PC-9 (cell line): ENCODE results near the gene CUL2. TPM values are rescaled to one million over a fixed set of nuclear protein-coding genes. Genes with fewer than 3 reads are reported as not detected.

ENCODE experiments used
- BruUV-seq: library from RNA; stranded (reverse); fragments of 400-500 nt; replicated peaks from 2 replicates; lab custom pipeline; 2021; lab: Mats Ljungman, UMichigan
- CTCF ChIA-PET: fragments of 300-600 bp; sonication (Branson Sonifier 250); formaldehyde crosslinking; loops from one replicate; lab custom pipeline; 2022; ENCODE audit warnings: antibody characterized with exemption; lab: Charles Lee
- POLR2A ChIA-PET: fragments of 300-600 bp; sonication (Branson Sonifier 250); formaldehyde crosslinking; loops from one replicate; lab custom pipeline; 2022; ENCODE audit warnings: antibody characterized with exemption; ENCODE audit not compliant: unreplicated experiment; lab: Charles Lee
- DNase-seq, 2 experiments: peaks; one replicate each; pipeline versions ENCODE4 v3.0.0 to v3.0.0-alpha.2; 2015 to 2022; ENCODE audit warnings: mixed read lengths in 1 of 2
- H2AFZ ChIP-seq: fragments of 200-600 bp; sonication (generic); 2 replicates; pipeline ENCODE4 v1.8.1; 2017; ENCODE audit warnings: antibody characterized with exemption
- H3F3A ChIP-seq: fragments of 200-600 bp; sonication (generic); 2 replicates; pipeline ENCODE4 v1.8.1; 2017; ENCODE audit warnings: antibody characterized with exemption, mild to moderate bottlenecking, low read depth; ENCODE audit not compliant: insufficient read depth
- H3K27ac ChIP-seq: fragments of 200-600 bp; sonication (generic); 2 replicates; pipeline ENCODE4 v1.6.1; 2016; ENCODE audit warnings: mixed run types
- H3K27me3 ChIP-seq: fragments of 200-600 bp; sonication (generic); 2 replicates; pipeline ENCODE4 v1.6.1; 2016; ENCODE audit warnings: low read depth, mixed run types; ENCODE audit not compliant: insufficient read depth
- H3K36me3 ChIP-seq: fragments of 200-600 bp; sonication (generic); 2 replicates; pipeline ENCODE4 v1.6.1; 2016; ENCODE audit warnings: low read depth, mixed run types
- H3K4me1 ChIP-seq: fragments of 200-600 bp; sonication (generic); replicated peaks from 2 replicates; pipeline ENCODE4 v1.6.1; 2016; ENCODE audit warnings: mixed run types; ENCODE audit not compliant: insufficient read depth
- H3K4me2 ChIP-seq: fragments of 200-600 bp; sonication (generic); 2 replicates; pipeline ENCODE4 v1.6.1; 2017; ENCODE audit warnings: mixed run types
- H3K4me3 ChIP-seq: fragments of 200-600 bp; sonication (generic); 2 replicates; pipeline ENCODE4 v1.6.1; 2016; ENCODE audit warnings: mixed run types
- H3K79me2 ChIP-seq: fragments of 200-600 bp; sonication (generic); 2 replicates; pipeline ENCODE4 v1.6.1; 2017; ENCODE audit warnings: low read depth, mixed run types
- H3K9me2 ChIP-seq: fragments of 200-600 bp; sonication (generic); 2 replicates; pipeline ENCODE4 v1.8.1; 2017; ENCODE audit warnings: mild to moderate bottlenecking; ENCODE audit not compliant: insufficient read depth
- H3K9me3 ChIP-seq: fragments of 200-600 bp; sonication (generic); 2 replicates; pipeline ENCODE4 v1.8.1; 2016; ENCODE audit warnings: low read depth; ENCODE audit not compliant: insufficient read depth
- H4K20me1 ChIP-seq: fragments of 200-600 bp; sonication (generic); 2 replicates; pipeline ENCODE4 v1.8.1; 2017; ENCODE audit not compliant: insufficient read depth
- CTCF ChIP-seq: fragments of 200-600 bp; sonication (generic); conservative IDR thresholded peaks from 2 replicates; pipeline ENCODE4 v1.6.1; 2017; ENCODE audit warnings: mixed run types, antibody characterized with exemption, mild to moderate bottlenecking, moderate library complexity
- EZH2 ChIP-seq: fragments of 200-600 bp; sonication (generic); IDR thresholded peaks from 2 replicates; pipeline ENCODE4 v1.8.0; 2017; ENCODE audit warnings: antibody characterized with exemption, low read depth
- intact Hi-C: fragments of 100-400 bp; cut with micrococcal nuclease; formaldehyde crosslinking; loops from one replicate; pipeline ENCODE4 v1.10.0; 2022; ENCODE audit not compliant: unreplicated experiment
- total RNA-seq: library from RNA; stranded (reverse); gene quantifications from 2 replicates; pipeline ENCODE4 v1.2.3, GENCODE V29; 2021

CUL2 gene
- total RNA-seq, 1 experiment from 2014 or later = 31.5 TPM

DNA sequence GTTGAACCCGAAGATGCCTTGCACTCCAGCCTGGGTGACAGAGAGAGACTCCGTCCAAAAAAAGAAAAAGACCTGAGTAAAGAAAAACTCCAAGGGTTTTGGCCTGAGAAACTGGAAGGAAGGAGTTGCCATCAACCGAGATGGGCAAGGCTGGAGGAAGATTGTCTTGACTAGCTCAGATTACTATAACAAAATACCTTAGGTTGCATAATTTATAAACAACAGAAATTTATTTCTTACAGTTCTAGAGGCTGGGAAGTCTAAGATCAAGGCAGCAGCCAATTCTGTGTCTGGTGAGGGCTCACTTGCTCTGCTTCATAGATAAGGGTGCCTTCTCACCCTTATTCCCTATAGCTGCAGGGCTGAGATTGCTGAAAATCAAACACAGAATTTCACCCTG, 91.2 kb downstream of the CUL2 start:
- no peaks in the 10 kb centered on the region for H4K20me1 ChIP-seq
- H2AFZ ChIP-seq = no peak overlapping the region
- intact Hi-C loops = no loop called here
- TF ChIP-seq EZH2 (no peak), CTCF (no peak)
- no peak overlapping the region for H3K4me2 ChIP-seq
- H3K4me1 ChIP-seq = peaks cover 8% of the 10 kb centered on the region; the same call in 1 of the 2 replicates
- H3F3A ChIP-seq = no peaks in the 10 kb centered on the region
- no peaks in the 10 kb centered on the region for H3K9me3 ChIP-seq
- H3K4me3 ChIP-seq = no peak overlapping the region
- no peaks in the 10 kb centered on the region for H3K36me3 ChIP-seq
- DNase-seq = no peak
- no TSS peak for BruUV-seq
- H3K27me3 ChIP-seq = no peaks in the 10 kb centered on the region
- POLR2A ChIA-PET = no interaction called here
- CTCF ChIA-PET = no interaction called here
- no peaks in the 10 kb centered on the region for H3K79me2 ChIP-seq
- H3K9me2 ChIP-seq = no peaks in the 10 kb centered on the region
- no peak overlapping the region for H3K27ac ChIP-seq

DNA sequence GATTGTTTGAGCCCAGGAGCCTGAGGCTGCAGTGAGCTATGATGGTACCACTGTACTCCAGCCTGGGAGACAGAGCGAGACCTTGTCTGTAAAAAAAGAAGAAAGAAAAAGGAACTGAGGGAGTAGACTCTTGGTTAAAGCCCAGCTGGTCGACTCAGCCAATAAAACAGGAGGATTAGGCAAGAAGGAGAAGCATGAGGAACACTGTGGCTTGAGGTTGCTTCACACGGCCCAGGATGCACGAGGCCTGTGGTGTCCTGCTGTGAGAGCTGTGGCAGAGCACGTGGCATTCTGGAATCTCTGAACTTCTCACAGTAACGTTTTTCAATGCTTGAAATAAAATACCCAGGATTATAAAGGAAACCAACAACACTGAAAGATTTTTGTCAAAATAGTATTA, 93.3 kb downstream of the CUL2 start:
- H2AFZ ChIP-seq = no peak overlapping the region
- ChIA-PET CTCF (no interaction called here), POLR2A (no interaction called here)
- H3K27me3 ChIP-seq = no peaks in the 10 kb centered on the region
- no peaks in the 10 kb centered on the region for H3K36me3 ChIP-seq
- peaks cover 10% of the 10 kb centered on the region; the same call in 1 of the 2 replicates for H3F3A ChIP-seq
- no peaks in the 10 kb centered on the region for H3K9me2 ChIP-seq
- no peak overlapping the region for H3K4me3 ChIP-seq
- TF ChIP-seq CTCF = no peak
- TF ChIP-seq EZH2 = no peak
- DNase-seq = no peak
- BruUV-seq = no TSS peak
- no peak overlapping the region for H3K27ac ChIP-seq
- H3K9me3 ChIP-seq = no peaks in the 10 kb centered on the region
- peaks cover 21% of the 10 kb centered on the region for H3K4me1 ChIP-seq
- no peak overlapping the region for H3K4me2 ChIP-seq
- intact Hi-C loops = no loop called here
- H4K20me1 ChIP-seq = no peaks in the 10 kb centered on the region
- no peaks in the 10 kb centered on the region for H3K79me2 ChIP-seq

DNA sequence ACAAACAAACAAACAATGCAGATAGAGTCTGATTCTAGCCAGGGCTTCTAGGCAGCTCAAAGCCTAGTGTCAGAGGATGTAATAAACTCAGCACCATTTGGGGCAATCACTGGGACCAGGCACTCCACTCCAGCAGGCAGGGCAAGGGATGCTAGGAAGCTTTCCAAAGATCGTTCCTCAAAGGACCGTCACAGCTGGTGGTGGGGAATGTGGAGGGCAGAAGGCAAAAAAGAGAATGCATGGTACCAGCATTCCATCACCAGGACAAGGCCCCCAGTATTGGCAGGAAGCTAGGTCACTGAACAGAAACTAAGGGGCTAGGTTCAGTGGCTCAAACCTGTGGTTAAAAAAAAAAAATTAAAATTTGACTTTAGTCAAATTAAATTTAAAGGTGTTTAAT, 94.2 kb downstream of the CUL2 start:
- H2AFZ ChIP-seq = no peak overlapping the region
- no peak overlapping the region for H3K4me3 ChIP-seq
- no peaks in the 10 kb centered on the region for H3K9me3 ChIP-seq
- no peak overlapping the region for H3K27ac ChIP-seq
- H3K4me1 ChIP-seq = peaks cover 28% of the 10 kb centered on the region
- no peaks in the 10 kb centered on the region for H3K36me3 ChIP-seq
- TF ChIP-seq EZH2 = no peak
- TF ChIP-seq CTCF = no peak
- BruUV-seq = no TSS peak
- intact Hi-C loops = loop anchor here (2.0 kb wide), 1 partner anchor 31 kb away; no protein-coding TSS in a partner anchor
- no peaks in the 10 kb centered on the region for H4K20me1 ChIP-seq
- H3K4me2 ChIP-seq = no peak overlapping the region
- CTCF ChIA-PET = interaction anchor here (1.9 kb wide), 1 partner anchor 31 kb away, joined by 6 read pairs; no protein-coding TSS in a partner anchor
- peaks cover 17% of the 10 kb centered on the region for H3F3A ChIP-seq
- H3K27me3 ChIP-seq = no peaks in the 10 kb centered on the region
- H3K9me2 ChIP-seq = no peaks in the 10 kb centered on the region
- no peaks in the 10 kb centered on the region for H3K79me2 ChIP-seq
- POLR2A ChIA-PET = interaction anchor here (0.6 kb wide), 1 partner anchor 171 kb away, joined by 3 read pairs; no protein-coding TSS in a partner anchor
- no peak for DNase-seq
